Colonic mucosa (tissue), 4 donors: ENCODE results near the gene DPM2. TPM values are rescaled to one million over a fixed set of nuclear protein-coding genes. Genes with fewer than 3 reads are reported as not detected.

Source experiments
- DNase-seq: peaks from one replicate; pipeline ENCODE4 v3.0.0-alpha.2; 2020
- H3K27ac ChIP-seq: fragments of 200-600 bp; one replicate; pipeline ENCODE4 v1.8.0; 2021
- H3K27me3 ChIP-seq: fragments of 200-600 bp; one replicate; pipeline ENCODE4 v1.8.0; 2021
- H3K36me3 ChIP-seq: fragments of 200-600 bp; one replicate; pipeline ENCODE4 v1.8.0; 2021
- H3K4me1 ChIP-seq: fragments of 200-600 bp; one replicate; pipeline ENCODE4 v1.8.0; 2021; ENCODE audit warnings: mild to moderate bottlenecking
- H3K4me3 ChIP-seq: fragments of 200-600 bp; one replicate; pipeline ENCODE4 v1.8.0; 2021
- H3K9ac ChIP-seq, 2 donors: one replicate each; pipeline ENCODE4 v1.7.0; 2013; ENCODE audit warnings: control low read depth in 2 of 2, low read depth in 2 of 2, low read length in 2 of 2
- H3K9me3 ChIP-seq: fragments of 200-600 bp; one replicate; pipeline ENCODE4 v1.8.0; 2021
- CTCF ChIP-seq: fragments of 200-600 bp; IDR thresholded peaks from one replicate; pipeline ENCODE4 v1.8.0; 2022; ENCODE audit warnings: antibody characterized with exemption, mild to moderate bottlenecking
- intact Hi-C: fragments of 100-400 bp; cut with DNase I; formaldehyde crosslinking; loops from one replicate; pipeline ENCODE4 v1.14.1; 2022
- total RNA-seq, 2 donors: library from RNA; stranded (reverse); fragmentation: NEBNext Ultra II Directional in 1 of 2; extraction: Animal tissue kit (Norgen Biotek cat#: 25700) in 1 of 2; gene quantifications; one replicate each; pipeline ENCODE4 v1.2.1, GENCODE V29; 2021
- donor health status: healthy.
- donor health status: DM: no; HTN: no; CAD: no.
- donor health status: DM: no; HTN: no; CAD: no.

The DPM2 gene
- total RNA-seq, 2 donors from 2014 or later, result 25.7 to 38.9 TPM

- Histone ChIP-seq H3K4me3 (no peak overlapping the region), H3K9ac (no peak overlapping the region), H3K36me3 (no peaks in the 10 kb centered on the region), H3K27ac (no peak overlapping the region), H3K9me3 (no peaks in the 10 kb centered on the region), H3K27me3 (peaks cover 18% of the 10 kb centered on the region), H3K4me1 (peaks cover 14% of the 10 kb centered on the region)
- no peak for DNase-seq
- no peak for TF ChIP-seq CTCF
- intact Hi-C loops, result loop anchor here (5.0 kb wide), 1 partner anchor 331 kb away; no protein-coding TSS in a partner anchor
Measured at GRCh38 chr9:127923771-127924170, 13.9 kb downstream of the DPM2 start.

GRCh38 chr9:127923046-127923445, 14.6 kb downstream of the DPM2 start:
- Histone ChIP-seq H3K27ac (no peak overlapping the region), H3K9ac (no peak overlapping the region), H3K4me1 (peaks cover 18% of the 10 kb centered on the region), H3K27me3 (peaks cover 18% of the 10 kb centered on the region), H3K36me3 (no peaks in the 10 kb centered on the region), H3K9me3 (no peaks in the 10 kb centered on the region), H3K4me3 (no peak overlapping the region)
- TF ChIP-seq CTCF, result no peak
- no peak for DNase-seq
- intact Hi-C loops, result loop anchor here (5.0 kb wide), 1 partner anchor 331 kb away; no protein-coding TSS in a partner anchor

DNA sequence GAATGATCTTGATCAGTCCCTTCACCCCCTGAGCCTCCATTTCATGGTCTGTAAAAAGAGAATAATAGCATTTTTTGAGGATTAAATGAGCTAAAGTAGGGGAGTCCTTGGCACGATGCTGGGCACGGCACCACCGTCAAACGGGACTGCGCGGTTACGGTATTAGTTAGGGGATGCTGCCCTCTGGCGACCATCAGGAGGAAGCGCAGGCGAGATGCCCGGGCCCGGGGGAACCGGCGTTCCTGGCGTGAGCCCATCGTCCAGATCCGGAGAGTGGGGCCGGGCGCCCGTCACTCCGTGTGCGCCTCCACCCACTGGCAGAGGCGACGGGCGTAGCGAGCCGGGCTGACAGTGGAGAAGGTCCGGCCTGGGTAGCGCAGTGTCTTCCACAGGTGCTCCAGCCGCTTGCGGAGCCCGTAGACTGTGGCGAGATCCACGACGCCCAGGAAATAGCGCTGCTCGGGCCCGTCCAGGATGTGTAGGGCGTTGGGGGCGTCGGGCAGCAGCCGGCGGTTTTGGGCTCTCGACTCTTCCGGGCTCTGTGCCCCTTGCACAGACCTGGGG, 16.0 kb downstream of the DPM2 start:
- Histone ChIP-seq H3K27me3 (peaks cover 10% of the 10 kb centered on the region), H3K27ac (no peak overlapping the region), H3K9ac (peak overlapping the region in 1 of 2 donors; percentile 61), H3K4me3 (peak overlapping the region; percentile 2), H3K9me3 (no peaks in the 10 kb centered on the region), H3K36me3 (no peaks in the 10 kb centered on the region), H3K4me1 (peaks cover 20% of the 10 kb centered on the region)
- intact Hi-C loops, result loop anchor here (2.0 to 5.0 kb wide), 2 partner anchors 187 to 329 kb away; partner anchors contain the start of gene TOR2A
- peak; percentile 82 for DNase-seq
- peak; percentile 88 for TF ChIP-seq CTCF

DNA sequence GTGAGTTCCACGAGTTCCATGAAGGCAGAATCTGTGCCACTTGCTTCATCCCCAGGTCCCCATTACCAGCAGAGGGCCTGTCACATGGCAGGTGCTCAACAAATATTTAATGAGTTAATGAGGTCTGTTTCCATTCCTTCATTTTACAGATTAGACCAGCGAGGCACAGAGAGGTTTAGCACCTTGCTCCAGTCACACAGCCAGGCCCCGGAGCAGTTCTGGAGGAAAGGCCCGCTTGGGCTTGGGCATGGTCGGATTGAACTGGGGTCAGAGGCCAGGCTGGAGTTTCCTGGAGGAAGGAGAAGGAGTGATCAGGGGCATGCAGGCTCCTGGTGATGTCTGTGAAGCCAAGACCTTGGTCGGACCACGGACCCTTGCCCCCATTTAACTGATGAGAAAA, 16.9 kb downstream of the DPM2 start:
- no peak overlapping the region for H3K27ac ChIP-seq
- no peaks in the 10 kb centered on the region for H3K9me3 ChIP-seq
- DNase-seq, result no peak
- no peak overlapping the region for H3K4me3 ChIP-seq
- H3K36me3 ChIP-seq, result no peaks in the 10 kb centered on the region
- intact Hi-C loops, result loop anchor here (2.0 to 5.0 kb wide), 2 partner anchors 186 to 328 kb away; partner anchors contain the start of gene TOR2A
- H3K27me3 ChIP-seq, result peaks cover 8% of the 10 kb centered on the region
- H3K9ac ChIP-seq, result no peak overlapping the region
- no peak for TF ChIP-seq CTCF
- peaks cover 21% of the 10 kb centered on the region for H3K4me1 ChIP-seq

- DNase-seq, result peak; percentile 88
- Histone ChIP-seq H3K9ac (peak overlapping the region in 1 of 2 donors; percentile 8), H3K27ac (peak overlapping the region; percentile 47), H3K9me3 (no peaks in the 10 kb centered on the region), H3K27me3 (no peaks in the 10 kb centered on the region), H3K36me3 (no peaks in the 10 kb centered on the region), H3K4me1 (peaks cover 35% of the 10 kb centered on the region), H3K4me3 (no peak overlapping the region)
- TF ChIP-seq CTCF, result no peak
- intact Hi-C loops, result loop anchor here (5.0 kb wide), 1 partner anchor 132 kb away; the partner anchor contains the start of gene CDK9
Measured at GRCh38 chr9:127919253-127919815, 18.3 kb downstream of the DPM2 start.
